ENCODE data around the gene TIGIT. TPM values are rescaled to one million over a fixed set of nuclear protein-coding genes. Genes with fewer than 3 reads are reported as not detected.

TIGIT gene
- total RNA-seq, 6 experiments from 2014 or later, result 0.09 to 1.2 (median 0.30) TPM

DNA sequence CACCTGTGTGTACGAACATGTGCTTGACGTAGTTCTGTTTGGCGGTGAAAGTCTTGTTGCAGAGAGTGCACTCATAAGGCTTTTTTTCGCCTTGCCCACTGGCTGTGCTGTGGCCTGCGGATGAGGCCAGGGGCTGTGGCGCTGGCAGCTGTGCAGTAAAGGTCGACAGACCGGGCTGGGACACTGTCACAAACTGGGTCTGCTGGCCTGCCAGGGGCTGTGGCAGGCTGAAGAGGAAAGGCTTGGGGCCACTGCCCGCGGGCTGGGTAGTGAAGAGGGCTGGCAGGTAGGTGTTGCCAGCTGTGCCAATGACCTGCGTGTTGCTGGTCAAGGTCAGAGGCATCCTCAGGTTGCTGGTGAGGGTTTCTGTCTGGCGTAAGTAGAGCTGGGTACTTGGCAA lies 56.4 kb downstream of the TIGIT start:
- H3K36me3 ChIP-seq, result peaks cover 0 to 29% (median 20%) of the 10 kb centered on the region in 4 donors
- TF ChIP-seq, protein P1, sequence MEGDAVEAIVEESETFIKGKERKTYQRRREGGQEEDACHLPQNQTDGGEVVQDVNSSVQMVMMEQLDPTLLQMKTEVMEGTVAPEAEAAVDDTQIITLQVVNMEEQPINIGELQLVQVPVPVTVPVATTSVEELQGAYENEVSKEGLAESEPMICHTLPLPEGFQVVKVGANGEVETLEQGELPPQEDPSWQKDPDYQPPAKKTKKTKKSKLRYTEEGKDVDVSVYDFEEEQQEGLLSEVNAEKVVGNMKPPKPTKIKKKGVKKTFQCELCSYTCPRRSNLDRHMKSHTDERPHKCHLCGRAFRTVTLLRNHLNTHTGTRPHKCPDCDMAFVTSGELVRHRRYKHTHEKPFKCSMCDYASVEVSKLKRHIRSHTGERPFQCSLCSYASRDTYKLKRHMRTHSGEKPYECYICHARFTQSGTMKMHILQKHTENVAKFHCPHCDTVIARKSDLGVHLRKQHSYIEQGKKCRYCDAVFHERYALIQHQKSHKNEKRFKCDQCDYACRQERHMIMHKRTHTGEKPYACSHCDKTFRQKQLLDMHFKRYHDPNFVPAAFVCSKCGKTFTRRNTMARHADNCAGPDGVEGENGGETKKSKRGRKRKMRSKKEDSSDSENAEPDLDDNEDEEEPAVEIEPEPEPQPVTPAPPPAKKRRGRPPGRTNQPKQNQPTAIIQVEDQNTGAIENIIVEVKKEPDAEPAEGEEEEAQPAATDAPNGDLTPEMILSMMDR (IDR thresholded peaks at IDR 0.05), result no peak
- TF ChIP-seq POLR2A (IDR thresholded peaks at IDR 0.05), result no peak
- WGBS (ENCODE audit: insufficient coverage, low coverage, low lambda C conversion rate, missing lambda C conversion rate), result 100% methylated on average over 2 of the region's 12 CpGs
- ATAC-seq (peak in 2 of 4 donors; percentile 18 to 47), DNase-seq (no peak)
- intact Hi-C loops (cut with DNase I), result no loop called here
- no peaks in the 10 kb centered on the region for H3K9me3 ChIP-seq
- H3K27ac ChIP-seq, result no peak overlapping the region
- no peaks in the 10 kb centered on the region for H3K27me3 ChIP-seq
- no peak overlapping the region for H3K4me3 ChIP-seq
- no peaks in the 10 kb centered on the region for H3K4me1 ChIP-seq

DNA sequence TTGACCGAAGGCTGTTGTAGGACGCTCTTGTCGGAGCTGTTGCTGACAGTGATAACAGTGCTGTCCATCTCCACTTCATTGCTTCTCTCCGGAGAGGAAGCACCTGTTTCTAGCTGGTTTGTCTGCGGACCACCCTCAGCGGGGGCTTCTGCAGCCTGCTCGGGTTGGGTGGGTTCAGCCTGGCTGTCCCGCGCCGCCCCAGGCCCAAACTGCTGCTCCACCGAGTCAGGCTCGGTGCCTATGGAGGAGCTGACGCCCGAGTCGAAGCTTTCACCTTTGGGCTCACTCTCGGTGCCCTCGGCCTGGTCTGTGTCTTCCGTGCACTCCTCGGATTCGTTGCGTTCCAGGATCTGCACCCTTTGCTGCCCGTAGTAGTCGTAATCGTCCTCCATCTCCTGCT lies 56.9 kb downstream of the TIGIT start:
- WGBS (ENCODE audit: insufficient coverage, low coverage, low lambda C conversion rate, missing lambda C conversion rate), result 100% methylated on average over 6 of the region's 24 CpGs
- no peak for DNase-seq
- intact Hi-C loops (cut with DNase I), result no loop called here

DNA sequence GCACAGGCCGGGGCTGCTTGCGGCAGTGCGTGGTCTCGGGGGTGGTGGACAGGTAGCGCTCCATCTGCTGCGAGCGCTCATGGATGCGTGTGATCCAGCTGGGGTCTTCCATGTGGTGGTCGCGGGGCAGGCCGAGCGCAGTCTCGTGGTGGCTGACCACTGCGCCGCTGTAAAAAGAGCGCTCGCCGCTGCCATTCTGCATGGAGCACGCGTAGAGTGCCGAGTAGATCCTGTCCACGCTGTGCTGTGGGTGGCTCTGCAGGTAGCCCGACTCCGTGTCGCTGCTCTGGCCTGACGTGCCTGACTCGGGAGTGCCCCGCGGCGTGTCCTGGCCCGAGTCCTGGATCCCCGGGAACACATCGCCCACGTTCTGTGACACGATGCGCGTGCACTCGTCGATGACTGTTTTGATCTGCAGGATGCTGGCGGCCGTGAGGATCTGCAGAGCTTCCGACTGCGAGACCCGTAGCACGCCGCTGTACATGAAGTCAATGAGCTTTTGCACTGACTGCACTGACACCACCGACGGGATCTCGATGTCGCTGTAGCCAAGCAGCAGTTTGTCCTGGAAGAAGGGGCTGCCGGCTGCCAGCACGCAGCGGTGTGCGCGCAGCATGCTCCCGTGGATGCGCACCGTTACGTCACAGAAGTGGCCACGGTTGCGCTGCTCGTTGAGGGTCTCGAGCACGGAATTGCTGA lies 57.4 kb downstream of the TIGIT start:
- DNase-seq (peak in 1 of 3 donors; percentile 57), ATAC-seq (peak in 2 of 4 donors; percentile 14 to 49)
- no peaks in the 10 kb centered on the region for H3K4me1 ChIP-seq
- intact Hi-C loops (cut with DNase I), result no loop called here
- no peaks in the 10 kb centered on the region for H3K27me3 ChIP-seq
- TF ChIP-seq, protein P1 (IDR thresholded peaks at IDR 0.05), result no peak
- no peak for TF ChIP-seq POLR2A (IDR thresholded peaks at IDR 0.05)
- H3K36me3 ChIP-seq, result peaks cover 0 to 29% (median 18%) of the 10 kb centered on the region in 4 donors
- no peak overlapping the region for H3K27ac ChIP-seq
- no peaks in the 10 kb centered on the region for H3K9me3 ChIP-seq
- H3K4me3 ChIP-seq, result no peak overlapping the region
- WGBS (ENCODE audit: insufficient coverage, low coverage, low lambda C conversion rate, missing lambda C conversion rate), result 96% methylated on average over 15 of the region's 64 CpGs

More for the DNA sequence above, 56.9 kb downstream of the TIGIT start:
- no peak for TF ChIP-seq POLR2A (IDR thresholded peaks at IDR 0.05)
- TF ChIP-seq, protein P1 (IDR thresholded peaks at IDR 0.05), result no peak
- Histone ChIP-seq H3K27ac (no peak overlapping the region), H3K4me3 (no peak overlapping the region), H3K27me3 (no peaks in the 10 kb centered on the region), H3K9me3 (no peaks in the 10 kb centered on the region), H3K36me3 (peaks cover 0 to 29% (median 18%) of the 10 kb centered on the region in 4 donors), H3K4me1 (no peaks in the 10 kb centered on the region)
- ATAC-seq, result no peak

DNA sequence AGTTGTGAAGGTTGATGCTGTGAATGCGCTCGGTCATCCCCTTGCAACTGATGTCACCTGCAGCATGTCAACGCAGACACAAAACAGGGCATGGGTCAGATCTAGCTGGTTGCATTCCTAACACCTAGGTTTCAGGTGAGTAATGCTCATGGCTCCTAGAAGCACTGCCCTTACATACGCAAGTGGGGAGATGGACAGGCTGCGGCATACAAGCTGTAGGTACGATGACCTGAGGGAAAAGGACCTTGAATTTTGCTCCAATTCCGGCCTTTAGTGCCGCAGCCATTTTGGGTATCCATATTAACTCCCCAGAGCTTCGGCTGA lies 58.0 kb downstream of the TIGIT start:
- no peaks in the 10 kb centered on the region for H3K9me3 ChIP-seq
- intact Hi-C loops (cut with DNase I), result no loop called here
- H3K36me3 ChIP-seq, result peaks cover 0 to 29% (median 18%) of the 10 kb centered on the region in 4 donors
- H3K4me3 ChIP-seq, result no peak overlapping the region
- ATAC-seq (no peak), DNase-seq (no peak)
- H3K27me3 ChIP-seq, result no peaks in the 10 kb centered on the region
- no peak overlapping the region for H3K27ac ChIP-seq
- no peak for TF ChIP-seq POLR2A (IDR thresholded peaks at IDR 0.05)
- TF ChIP-seq, protein P1 (IDR thresholded peaks at IDR 0.05), result no peak
- WGBS (ENCODE audit: insufficient coverage, low coverage, low lambda C conversion rate, missing lambda C conversion rate), result no CpG with 5 or more reads among the region's 9 CpGs
- H3K4me1 ChIP-seq, result no peaks in the 10 kb centered on the region
